NCI-H2171 (cell line): ENCODE results near the gene OTX1.
"Not testable (repeated sequence)": the region's sequence is repeated elsewhere in the genome, so short reads cannot be mapped to it uniquely, and the experiment has no call there.

ENCODE experiments used
- DNase-seq: peaks from one replicate; lab custom pipeline; 2025; lab: John Stamatoyannopoulos, UW

Gene OTX1

DNA sequence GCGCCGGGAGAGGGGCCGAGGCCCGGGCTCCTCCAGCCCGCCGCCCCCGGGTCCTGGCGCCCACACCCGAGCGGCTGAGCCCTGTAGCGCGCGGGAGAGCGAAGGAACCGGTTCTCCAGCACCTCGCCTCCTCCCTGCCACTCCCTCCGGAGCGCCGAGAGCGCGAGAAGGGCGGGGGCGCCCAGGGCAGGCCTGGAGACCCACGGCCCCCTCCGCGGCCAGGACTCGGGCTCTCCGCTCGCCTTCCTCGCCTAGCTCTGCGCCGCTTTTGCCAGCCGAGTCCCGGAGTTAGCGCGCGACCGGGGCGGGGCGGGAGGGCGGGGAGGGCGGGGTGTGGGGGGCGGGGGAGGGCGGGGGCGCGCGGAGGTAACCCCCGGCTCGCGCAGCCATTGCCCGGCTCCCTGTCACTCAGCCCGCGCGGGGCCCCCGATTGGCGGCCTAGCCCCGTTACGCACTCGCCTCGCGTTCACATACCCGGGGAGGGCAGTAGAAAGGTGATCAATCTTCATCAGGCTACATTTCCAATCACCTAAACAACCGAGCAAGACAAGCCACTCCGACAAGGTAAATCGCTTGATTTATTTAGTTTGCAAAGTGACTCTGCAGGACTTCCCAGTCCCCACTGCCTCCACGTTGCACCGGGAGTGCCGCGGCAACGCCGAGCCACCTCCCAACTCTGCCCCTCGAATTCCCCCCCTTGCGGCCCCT, at the start of gene OTX1:
Gene OTX1, plus strand, starts transcription at position 497 of the 708 bp plus-strand sequence. CDS start 2,161 bp downstream, outside the sequence.
- DNase-seq = peak; percentile 73

DNA sequence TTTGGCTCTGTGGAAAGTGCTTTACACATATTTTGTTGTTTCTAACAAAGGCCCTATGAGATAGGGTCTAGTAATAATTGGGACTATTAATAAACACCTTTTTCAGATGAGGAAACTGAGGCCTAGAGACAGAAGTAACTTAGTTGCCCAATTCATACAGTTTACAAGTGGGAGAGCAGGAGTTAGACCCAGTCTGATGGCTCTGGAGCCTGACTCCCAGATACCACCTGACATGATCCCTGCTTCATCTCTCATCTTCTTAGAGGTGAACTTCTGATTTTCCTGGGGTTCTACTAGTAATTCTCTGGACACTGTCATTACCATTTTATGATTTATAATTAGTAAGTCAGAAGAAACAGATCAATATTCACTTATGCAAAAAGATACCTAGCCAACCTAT, 49.1 kb upstream of the OTX1 start:
- no peak for DNase-seq

DNA sequence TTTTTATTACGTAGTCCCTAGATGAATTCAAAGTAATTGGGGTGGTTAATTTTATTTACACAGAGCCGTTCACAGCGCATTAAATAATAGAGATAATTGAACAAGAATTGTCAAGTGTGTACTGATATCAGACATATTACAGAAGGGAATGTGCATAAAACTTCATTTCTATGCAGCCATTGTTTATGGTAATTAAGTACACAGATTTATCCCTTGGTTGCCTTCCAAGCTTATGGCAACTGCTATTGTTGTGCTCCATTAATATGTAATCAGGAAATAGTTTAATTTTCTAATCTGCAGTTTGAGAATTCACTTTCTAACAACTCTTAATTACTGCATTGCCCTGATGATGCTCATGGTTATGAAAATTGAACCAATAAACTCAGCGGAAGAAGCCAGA, 47.3 kb upstream of the OTX1 start:
- no peak for DNase-seq

DNA sequence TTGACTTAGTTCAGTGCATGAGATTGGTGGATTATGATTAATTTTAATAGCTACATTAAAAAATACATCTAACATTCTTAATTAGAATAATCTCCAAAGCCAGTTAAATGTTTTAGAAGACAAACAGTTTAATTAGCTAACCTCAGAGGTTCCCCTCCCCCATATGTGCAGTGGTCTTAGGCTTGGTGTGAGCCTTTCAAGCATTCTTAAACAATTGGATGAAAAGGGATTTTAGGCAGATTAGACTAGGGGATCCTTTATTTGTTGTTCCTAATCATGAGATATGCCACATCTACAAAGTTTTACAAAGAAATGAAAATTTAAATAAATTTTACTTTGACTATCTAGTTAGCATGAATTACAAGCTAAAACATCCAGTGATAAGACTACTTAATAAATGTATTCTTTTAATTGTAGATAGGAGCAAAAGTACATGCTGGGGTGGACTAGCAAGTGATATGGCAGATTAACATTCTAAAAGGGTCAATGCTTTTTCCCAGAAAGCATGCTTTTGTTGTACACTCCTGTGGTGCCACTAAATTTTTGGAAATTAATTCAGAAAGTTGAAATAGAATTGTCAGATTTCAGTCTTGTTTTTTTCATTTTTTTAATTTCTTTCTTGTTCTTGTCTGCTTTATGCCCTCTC, 42.7 kb upstream of the OTX1 start:
- DNase-seq = no peak

DNA sequence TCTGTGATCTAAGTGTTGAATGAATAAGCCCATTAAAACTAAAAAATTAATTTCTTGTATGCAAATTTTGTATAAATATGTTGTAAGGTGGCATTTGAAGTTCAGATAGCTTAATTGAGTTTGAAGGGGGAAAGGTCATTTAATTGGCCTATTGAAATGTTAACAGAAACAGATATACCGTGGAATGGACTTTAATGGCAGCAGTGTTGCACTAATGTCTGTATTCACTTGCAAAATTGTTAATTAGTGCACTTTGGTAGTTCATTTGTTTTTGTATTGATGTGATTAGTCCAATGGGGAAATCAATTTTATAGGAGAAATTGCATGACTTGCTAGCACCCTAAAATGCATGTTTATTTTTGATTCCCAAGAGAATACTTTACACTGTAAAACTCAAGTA, 41.8 kb upstream of the OTX1 start:
- no peak for DNase-seq

DNA sequence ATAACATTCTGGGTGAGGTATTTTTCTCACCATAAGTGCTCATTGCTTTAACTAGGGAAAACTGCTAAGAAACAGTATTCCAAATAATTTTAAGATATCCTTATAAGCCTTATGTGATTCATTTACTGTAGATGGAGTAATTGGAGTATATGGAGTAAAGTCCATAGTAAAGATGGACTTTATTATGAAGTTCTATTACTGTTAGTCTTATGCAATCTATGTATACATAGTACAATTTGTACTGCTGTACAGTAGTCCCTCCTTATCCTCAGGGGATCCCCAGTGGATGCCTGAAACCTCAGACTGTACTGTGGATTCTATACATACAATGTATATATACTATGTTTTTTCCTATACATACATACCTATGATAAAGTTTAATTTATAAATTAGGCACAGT, 41.1 kb upstream of the OTX1 start:
- DNase-seq = no peak

DNA sequence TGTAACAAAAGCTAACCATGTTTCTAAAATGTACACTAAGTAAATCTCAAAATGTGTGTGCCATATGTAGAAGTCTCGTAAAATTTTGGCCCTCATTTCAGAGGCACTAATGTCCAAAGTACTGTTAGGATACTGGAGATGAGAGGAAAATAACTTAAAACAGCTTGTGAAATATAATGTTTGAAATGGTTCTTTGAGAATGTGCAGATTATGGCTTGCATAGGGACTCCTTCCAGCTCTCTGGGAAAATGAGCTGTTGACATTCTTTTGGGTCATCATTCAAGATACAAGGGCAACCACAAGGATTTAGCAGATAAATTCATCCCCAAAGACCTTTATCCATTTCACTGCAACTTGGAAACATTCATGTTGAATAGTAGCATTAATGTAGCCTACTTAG, 38.1 kb upstream of the OTX1 start:
- no peak for DNase-seq

DNA sequence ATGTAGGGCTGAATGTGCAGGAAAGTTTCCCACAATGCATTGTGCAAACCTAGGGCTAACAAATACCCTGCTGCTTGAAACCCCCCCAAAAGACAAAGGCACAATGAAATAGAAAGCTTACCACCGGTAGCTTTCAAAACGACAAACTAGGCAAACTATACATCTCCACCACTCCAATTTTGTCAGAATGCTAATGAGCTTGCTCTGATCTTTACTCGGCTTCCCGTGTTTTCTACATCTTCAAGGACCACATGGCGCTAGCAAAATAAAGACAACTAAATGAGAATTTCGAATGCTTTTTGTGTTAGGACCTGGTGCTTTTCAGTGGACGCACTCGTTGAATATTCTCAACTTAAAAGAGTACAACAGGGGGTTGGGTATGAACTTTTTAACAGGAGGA, 37.2 kb upstream of the OTX1 start:
- no peak for DNase-seq

DNA sequence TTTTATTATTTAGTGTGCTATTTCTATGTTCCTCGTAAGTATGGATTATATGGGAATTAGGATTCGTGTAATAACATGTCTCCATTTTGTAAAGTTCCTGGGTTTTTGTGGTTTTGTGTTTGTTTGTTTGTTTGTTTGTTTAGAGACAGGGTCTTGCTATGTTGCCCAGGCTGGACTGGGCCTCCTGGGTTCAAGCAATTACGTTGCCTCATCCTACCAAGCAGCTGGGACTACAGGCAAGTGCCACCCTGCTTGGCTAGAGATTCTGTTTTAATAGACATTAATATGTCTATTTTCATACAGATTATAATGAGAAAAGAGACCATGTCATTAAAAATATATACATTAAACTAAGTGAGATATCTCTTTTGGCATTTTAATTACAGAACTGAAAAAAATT, 35.2 kb upstream of the OTX1 start:
- no peak for DNase-seq

DNA sequence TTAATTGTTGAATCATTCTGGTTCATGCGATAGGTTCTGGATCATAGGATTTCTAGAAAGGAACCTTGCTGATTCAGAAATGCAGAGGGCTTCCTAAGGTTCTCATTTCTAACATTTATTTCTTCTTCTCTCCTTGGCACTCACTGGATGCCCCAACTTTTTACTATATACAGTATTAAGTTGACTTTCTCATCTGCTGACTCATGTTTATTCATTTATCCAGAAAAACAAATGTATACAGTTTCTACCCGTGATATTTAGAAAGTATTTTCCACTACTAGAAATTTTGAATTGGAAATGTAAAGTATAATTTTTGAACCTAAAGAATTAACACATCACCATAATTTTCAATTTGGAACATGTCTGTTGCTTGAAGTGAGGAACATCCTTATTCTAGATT, 32.2 kb upstream of the OTX1 start:
- no peak for DNase-seq

DNA sequence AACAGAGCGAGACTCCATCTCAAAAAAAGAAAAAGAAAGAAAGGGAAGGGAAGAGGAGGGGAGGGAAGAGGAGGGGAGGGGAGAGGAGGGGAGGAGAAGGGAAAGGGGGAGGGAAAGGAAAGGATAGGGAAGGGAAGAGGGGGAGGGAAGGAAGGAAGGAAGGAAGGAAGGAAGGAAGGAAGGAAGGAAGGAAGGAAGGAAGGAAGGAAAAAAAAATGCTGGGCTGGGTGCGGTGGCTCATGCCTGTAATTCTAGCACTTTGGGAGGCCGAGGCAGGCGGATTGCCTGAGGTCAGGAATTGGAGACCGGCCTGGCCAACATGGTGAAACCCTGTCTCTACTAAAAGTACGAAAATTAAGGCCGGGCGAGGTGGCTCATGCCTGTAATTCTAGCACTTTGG, 30.9 kb upstream of the OTX1 start:
- DNase-seq = not testable (repeated sequence)

DNA sequence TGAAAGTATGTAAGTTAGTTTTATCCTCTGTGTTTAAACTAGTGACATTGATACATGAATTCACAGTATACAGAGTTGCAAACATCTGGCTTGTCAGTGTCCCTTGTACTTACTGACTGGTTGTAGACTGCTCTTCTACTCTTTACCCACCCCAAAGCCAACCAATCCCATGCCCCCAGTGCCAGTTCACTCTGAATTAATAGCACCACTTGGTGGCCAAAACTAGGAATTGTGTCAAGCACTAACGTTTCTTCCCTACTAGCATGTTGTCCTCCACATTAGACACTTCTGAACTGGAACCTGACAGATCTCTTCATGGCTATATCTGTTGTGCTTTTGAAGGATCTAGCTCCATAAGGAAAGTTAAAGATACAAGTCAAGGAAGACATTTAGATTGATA, 27.2 kb upstream of the OTX1 start:
- DNase-seq = no peak

DNA sequence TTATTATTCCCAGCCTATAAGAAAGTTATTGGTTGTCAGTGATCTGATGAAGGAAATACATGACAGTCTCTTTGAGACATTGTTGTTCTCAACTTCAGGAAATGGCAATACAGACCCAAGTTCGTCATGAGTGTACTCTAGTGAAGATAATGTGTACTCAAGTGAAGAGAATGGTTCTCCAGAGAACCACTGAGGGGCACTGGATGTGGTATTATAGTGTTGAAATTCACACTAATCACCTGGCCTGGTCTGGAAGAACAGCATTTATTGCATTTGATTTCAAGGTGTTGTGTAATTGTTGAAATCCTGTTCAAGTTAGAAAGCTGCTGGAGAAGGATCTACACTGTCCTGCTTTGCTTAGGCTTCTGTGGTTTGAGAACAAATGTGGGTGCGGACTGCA, 23.4 kb upstream of the OTX1 start:
- no peak for DNase-seq

DNA sequence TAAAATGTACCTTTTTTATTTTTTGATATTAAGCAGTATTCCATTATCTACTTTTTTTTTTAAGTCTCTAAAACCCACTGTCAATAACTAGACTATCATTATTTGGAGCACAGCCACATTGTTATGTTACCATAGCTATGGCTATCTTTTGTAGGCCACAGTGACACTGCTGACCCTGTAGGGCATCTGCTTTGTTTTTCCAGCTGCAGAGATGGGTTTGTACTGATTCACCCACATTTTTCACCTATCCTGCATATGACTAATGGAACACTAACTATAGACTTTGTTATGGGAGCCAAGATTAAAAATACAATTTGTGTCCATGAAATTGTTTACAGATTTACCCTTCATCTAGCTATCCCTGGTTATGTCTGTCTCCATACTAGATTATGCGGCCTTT, 21.6 kb upstream of the OTX1 start:
- no peak for DNase-seq

DNA sequence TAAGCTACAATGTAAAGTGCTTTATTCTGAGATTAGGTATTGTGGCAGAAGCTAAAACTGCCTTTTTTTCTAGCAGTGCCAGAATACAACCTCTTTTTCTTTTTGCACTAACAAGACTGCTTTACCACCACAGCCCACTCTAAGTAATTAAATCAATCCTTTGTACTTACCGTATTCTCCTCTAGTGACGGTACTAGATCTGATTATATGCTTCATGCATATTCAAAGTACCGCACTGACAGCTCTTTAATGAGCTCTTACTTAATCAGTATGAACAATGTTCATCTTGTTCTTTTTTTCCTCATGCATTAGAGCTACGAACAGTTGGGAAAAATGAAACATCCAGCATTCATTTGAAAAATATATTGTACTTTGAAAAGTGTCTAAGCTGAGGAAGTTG, 16.1 kb upstream of the OTX1 start:
- DNase-seq = no peak

DNA sequence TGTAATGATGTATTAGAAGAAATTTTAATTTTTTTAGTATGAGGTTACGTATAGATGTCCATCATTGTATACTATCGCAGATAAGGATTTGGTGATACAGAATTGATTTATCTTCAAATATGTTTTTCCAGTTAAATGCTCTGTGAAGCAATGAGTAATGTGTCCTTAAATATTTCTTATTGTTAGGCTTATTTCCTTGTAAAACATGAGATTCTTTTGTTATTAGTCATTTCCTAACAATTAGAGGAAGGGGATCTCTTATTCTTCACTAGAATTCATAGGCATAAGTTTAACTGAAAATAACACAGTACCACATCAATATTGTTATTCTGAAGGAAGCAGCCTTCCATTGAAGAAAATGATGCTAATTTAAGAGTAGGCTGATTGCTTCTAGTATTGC, 15.5 kb upstream of the OTX1 start:
- DNase-seq = no peak

DNA sequence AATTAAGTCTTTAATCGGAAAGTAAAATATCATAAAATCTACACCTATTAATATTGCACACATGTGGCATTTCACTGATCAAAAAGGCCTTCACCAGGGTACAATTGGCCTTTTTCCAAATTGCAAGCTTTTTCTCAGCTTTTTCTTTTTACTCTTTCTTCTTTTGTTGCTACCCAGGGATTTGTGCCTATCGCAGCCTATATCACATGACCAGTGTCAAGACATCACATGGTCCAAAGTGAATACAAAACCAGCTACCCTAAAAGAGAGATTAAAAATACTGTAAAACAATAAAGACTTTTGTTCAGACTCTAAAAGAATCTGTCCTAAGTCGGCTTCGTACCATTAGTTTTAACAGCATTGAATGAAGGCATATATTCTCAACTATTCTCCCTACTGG, 15.0 kb upstream of the OTX1 start:
- no peak for DNase-seq

DNA sequence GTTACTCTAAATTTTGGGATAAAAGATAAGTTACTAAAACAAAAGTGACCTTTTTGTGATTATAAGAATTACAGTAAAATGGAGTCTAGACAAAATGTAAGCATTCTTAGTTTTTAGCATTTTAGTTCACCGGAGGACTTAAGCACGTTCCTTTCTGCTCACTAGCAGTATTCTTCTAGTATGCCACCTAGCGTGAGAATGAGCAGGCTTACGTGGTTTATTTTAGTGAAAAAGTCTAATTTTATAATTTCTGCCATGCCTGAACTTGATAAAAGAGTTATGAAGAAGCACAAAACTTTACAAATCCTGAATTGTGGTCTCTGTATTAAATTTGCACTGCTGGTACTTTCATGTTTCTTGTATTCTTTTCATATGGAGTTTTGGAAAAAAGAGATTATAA, 12.6 kb upstream of the OTX1 start:
- DNase-seq = no peak

DNA sequence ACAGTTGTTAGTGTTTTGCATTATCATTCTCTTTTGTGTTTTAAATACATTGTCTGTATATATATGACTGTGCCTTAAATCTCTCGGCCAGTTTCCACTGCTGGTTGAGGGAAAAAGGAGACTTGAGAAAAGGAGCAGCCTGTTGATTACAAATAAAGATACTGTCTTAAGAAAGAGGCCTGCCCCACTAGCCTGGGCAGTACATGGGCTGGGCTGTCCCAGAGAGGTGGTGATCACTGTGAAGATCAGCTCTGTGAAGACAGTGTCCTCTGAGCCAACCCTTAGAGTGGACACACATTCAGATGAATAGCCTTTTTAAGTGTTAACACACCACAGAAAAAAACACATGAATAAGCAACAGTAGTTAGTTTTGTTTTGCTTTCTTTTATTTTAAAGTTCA, 10.0 kb upstream of the OTX1 start:
- no peak for DNase-seq

DNA sequence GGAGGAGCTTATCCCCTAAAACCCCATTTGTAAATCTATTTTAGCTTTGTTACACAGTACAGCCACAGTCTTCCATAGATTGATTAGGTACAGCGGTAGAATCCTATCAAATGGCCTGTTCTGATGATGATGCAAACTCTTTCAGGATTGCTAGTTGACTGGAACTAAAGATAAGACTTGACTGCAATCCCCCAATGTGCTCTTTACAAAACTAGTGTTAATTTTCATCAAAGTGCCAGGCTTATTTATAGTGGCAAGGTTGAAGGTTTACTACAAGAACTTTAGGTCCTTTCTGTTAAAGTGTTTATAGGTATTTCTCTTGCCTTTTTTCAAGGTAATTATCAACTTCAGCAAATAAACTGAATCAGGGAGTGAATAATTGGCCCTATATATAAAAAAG, 9.0 kb upstream of the OTX1 start:
- DNase-seq = no peak

DNA sequence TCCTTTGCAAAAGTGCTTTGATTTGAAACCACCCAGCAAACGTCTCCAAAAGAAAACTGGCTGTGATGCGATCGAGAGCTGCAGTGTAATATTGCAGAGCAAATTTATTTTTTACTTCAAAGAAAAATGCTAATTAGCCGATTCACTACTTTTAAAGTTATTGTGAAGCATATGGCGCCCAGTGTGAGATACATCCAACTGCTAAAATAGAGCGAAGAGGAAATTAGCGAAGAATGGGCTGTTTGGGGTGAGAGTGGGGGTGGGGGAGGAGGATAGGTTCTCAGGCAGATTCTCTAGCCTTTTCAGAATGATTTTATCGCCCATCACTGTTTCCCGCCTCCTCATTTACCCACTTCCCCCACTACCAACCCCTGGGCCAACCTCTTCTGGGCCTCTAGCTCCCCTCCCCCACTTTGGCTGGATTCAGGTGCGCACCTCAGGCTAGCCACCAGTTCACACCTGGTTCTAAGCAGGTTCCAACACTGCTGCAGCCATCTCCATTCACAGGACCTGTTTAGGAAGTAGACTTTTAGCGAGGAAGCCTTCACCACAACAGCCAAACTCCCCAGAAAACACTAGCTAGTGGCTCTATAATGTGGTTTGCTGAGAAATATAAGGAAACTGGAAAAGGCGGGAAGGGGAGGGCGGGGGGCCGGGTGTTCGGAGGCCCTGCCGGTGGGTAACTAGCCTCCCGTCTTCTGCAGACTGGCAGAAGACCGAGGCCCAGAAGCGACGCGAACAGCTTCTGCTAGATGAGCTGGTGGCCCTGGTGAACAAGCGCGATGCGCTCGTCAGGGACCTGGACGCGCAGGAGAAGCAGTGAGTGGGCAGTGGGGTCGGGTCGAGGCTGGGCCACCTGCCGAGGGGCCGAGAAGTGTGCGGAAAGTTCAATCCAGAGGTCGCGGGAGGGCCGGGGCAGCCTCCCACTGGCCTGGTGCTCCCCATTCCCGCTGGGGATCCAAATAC, 6.0 kb upstream of the OTX1 start:
- DNase-seq = no peak

DNA sequence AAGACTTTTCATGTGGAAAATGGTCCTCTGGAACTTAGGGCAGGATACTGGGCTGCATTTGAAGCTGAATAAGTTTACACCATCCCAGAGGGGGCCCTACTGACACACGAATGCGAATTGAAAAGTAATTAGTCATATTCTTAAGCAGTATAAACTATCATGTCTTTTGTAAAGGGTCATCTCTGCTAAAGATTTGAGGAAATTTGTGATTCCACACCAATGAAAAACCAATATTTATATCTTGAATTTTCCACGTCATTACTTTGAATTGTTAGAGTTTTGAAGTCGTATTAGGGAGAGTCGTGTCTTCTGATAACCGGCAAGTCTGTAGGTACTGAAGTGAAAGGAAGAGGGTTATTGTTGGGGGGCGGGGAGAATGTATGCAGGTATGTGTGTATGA, 4.1 kb upstream of the OTX1 start:
- no peak for DNase-seq

DNA sequence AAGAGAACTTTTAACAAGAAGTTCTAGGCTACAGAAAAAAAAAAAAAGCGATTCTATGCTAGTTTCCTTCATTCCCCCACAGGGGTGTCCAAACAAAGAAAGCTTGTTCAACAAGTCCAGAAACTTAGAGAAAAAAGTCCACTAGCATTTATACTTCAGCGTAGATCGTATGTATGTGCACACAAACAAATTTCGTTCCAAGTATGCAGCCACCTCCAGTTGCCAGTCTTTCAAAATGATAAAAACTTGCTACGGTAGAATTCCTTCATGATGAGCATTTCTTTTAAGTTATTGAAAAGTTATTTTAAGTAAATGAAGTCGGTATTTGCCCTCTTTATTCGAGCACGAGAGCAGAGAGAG, 3.7 kb upstream of the OTX1 start:
- no peak for DNase-seq
